SK-N-SH (cell line): ENCODE data around the gene CPAMD8. TPM values are rescaled to one million over a fixed set of nuclear protein-coding genes. Genes with fewer than 3 reads are reported as not detected.

Experiments
- CTCF ChIA-PET: fragments of 300-600, 350-600 bp; formaldehyde crosslinking; extraction: SDS; loops from one replicate; lab custom pipeline; 2021; lab: Yijun Ruan, JAX
- POLR2A ChIA-PET: fragments of 350-600 bp; sonication (Branson Sonifier 250); formaldehyde crosslinking; extraction: SDS; loops from one replicate; lab custom pipeline; 2020; ENCODE audit warnings: antibody characterized with exemption, inconsistent platforms; lab: Yijun Ruan, JAX
- DNase-seq: peaks from one replicate; pipeline ENCODE4 v3.0.0; 2012
- H2AFZ ChIP-seq: fragments of 200-600 bp; sonication (generic); 2 replicates; pipeline ENCODE4 v1.8.1; 2016; ENCODE audit warnings: antibody characterized with exemption, mild to moderate bottlenecking, low read depth
- H3F3A ChIP-seq: fragments of 200-600 bp; sonication (generic); replicated peaks from 2 replicates; pipeline ENCODE3; 2016; ENCODE audit warnings: antibody characterized with exemption, mild to moderate bottlenecking; ENCODE audit not compliant: insufficient read depth
- H3K27ac ChIP-seq, 2 experiments: fragments of 200-500 bp in 1 of 2; fragments of 200-600 bp in 1 of 2; sonication (Bioruptor generic) in 1 of 2; sonication (generic), shearing (Covaris generic) in 1 of 2; 2 replicates each; pipeline versions ENCODE4 v1.5.1 to v1.6.1; 2014 to 2016; ENCODE audit warnings: low read depth in 2 of 2, inconsistent platforms in 1 of 2, low read length in 1 of 2, mild to moderate bottlenecking in 1 of 2, mixed read lengths in 1 of 2
- H3K27me3 ChIP-seq: fragments of 200-600 bp; sonication (generic), shearing (Covaris generic); 2 replicates; pipeline ENCODE4 v1.6.1; 2016; ENCODE audit warnings: mixed run types; ENCODE audit not compliant: insufficient read depth
- H3K36me3 ChIP-seq, 2 experiments: fragments of 200-500 bp in 1 of 2; fragments of 200-600 bp in 1 of 2; sonication (Bioruptor generic) in 1 of 2; sonication (generic) in 1 of 2; replicated peaks in 1 of 2; 2 replicates each; pipeline versions ENCODE3 to v1.5.1; 2014 to 2016; ENCODE audit warnings: low read length in 1 of 2, mild to moderate bottlenecking in 1 of 2; ENCODE audit not compliant: insufficient read depth in 2 of 2, control insufficient read depth in 1 of 2
- H3K4me1 ChIP-seq, 2 experiments: fragments of 200-500 bp in 1 of 2; fragments of 200-600 bp in 1 of 2; sonication (Bioruptor generic) in 1 of 2; sonication (generic), shearing (Covaris generic) in 1 of 2; 2 replicates each; pipeline versions ENCODE4 v1.5.1 to v1.6.1; 2014 to 2016; ENCODE audit warnings: low read depth in 1 of 2, low read length in 1 of 2, mixed run types in 1 of 2; ENCODE audit not compliant: insufficient read depth in 2 of 2, control insufficient read depth in 1 of 2
- H3K4me2 ChIP-seq: fragments of 200-600 bp; sonication (generic), shearing (Covaris generic); 2 replicates; pipeline ENCODE4 v1.6.1; 2017; ENCODE audit warnings: mixed run types
- H3K4me3 ChIP-seq, 2 experiments: fragments of 200-500 bp in 1 of 2; fragments of 200-600 bp in 1 of 2; sonication (Bioruptor generic) in 1 of 2; sonication (generic), shearing (Covaris generic) in 1 of 2; 2 replicates each; pipeline versions ENCODE4 v1.5.1 to v1.8.1; 2014 to 2016; ENCODE audit warnings: low read depth in 2 of 2, inconsistent platforms in 1 of 2, low read length in 1 of 2, mild to moderate bottlenecking in 1 of 2, mixed read lengths in 1 of 2, moderate library complexity in 1 of 2
- H3K79me2 ChIP-seq: fragments of 200-600 bp; sonication (generic); 2 replicates; pipeline ENCODE4 v1.8.1; 2017; ENCODE audit warnings: mild to moderate bottlenecking; ENCODE audit not compliant: insufficient read depth
- H3K9ac ChIP-seq: fragments of 200-600 bp; sonication (generic); 2 replicates; pipeline ENCODE4 v1.6.1; 2017; ENCODE audit warnings: mixed run types
- H3K9me2 ChIP-seq: fragments of 200-600 bp; sonication (generic); 2 replicates; pipeline ENCODE4 v1.6.1; 2017; ENCODE audit warnings: mixed run types
- H3K9me3 ChIP-seq: fragments of 200-600 bp; sonication (generic); 2 replicates; pipeline ENCODE4 v1.6.1; 2017; ENCODE audit warnings: mixed run types, mild to moderate bottlenecking, moderate library complexity
- H4K20me1 ChIP-seq: fragments of 200-600 bp; sonication (generic); 2 replicates; pipeline ENCODE4 v1.6.1; 2017; ENCODE audit warnings: mild to moderate bottlenecking, mixed run types; ENCODE audit not compliant: insufficient read depth
- CTCF ChIP-seq: fragments of 200-600 bp; sonication (generic); IDR thresholded peaks from 2 replicates; pipeline ENCODE4 v1.6.1; 2017; ENCODE audit warnings: antibody characterized with exemption, mild to moderate bottlenecking, moderate library complexity
- ELF1 ChIP-seq: IDR thresholded peaks from 2 replicates; pipeline ENCODE4 v1.4.0; 2012
- EP300 ChIP-seq, 2 experiments: IDR thresholded peaks; 2 replicates each; pipeline versions ENCODE4 v1.4.0 to v1.6.1; 2012; ENCODE audit warnings: borderline replicate concordance in 1 of 2, low read depth in 1 of 2, low read length in 1 of 2
- FOXM1 ChIP-seq: IDR thresholded peaks from 2 replicates; pipeline ENCODE4 v1.4.0; 2012; ENCODE audit warnings: low read depth, mild to moderate bottlenecking
- GATA2 ChIP-seq: sonication (generic); formaldehyde crosslinking; IDR thresholded peaks from 2 replicates; pipeline ENCODE4 v1.5.0; 2020; ENCODE audit warnings: mild to moderate bottlenecking, missing genetic modification reagents
- MEF2A ChIP-seq: IDR thresholded peaks from 2 replicates; pipeline ENCODE4 v1.4.0; 2012; ENCODE audit warnings: low read depth, borderline replicate concordance
- MXI1 ChIP-seq: IDR thresholded peaks from 2 replicates; pipeline ENCODE4 v1.6.1; 2012; ENCODE audit warnings: mild to moderate bottlenecking, low read depth, low read length, improper control_type of control experiment
- NRF1 ChIP-seq: IDR thresholded peaks from 2 replicates; pipeline ENCODE4 v1.6.1; 2012; ENCODE audit warnings: low read depth, mild to moderate bottlenecking, low read length
- POLR2AphosphoS5 ChIP-seq: IDR thresholded peaks from 2 replicates; pipeline ENCODE4 v1.6.1; 2012; ENCODE audit warnings: low read depth, low read length
- RAD21 ChIP-seq: IDR thresholded peaks from 2 replicates; pipeline ENCODE4 v1.6.1; 2012; ENCODE audit warnings: mild to moderate bottlenecking, low read length
- RFX5 ChIP-seq: IDR thresholded peaks from 2 replicates; pipeline ENCODE4 v1.6.1; 2012; ENCODE audit warnings: mild to moderate bottlenecking, improper control_type of control experiment, low read length
- RXRA ChIP-seq: IDR thresholded peaks from 2 replicates; pipeline ENCODE4 v1.4.0; 2012; ENCODE audit warnings: low read depth, mild to moderate bottlenecking, borderline replicate concordance
- SMC3 ChIP-seq: IDR thresholded peaks from 2 replicates; pipeline ENCODE4 v1.6.1; 2012; ENCODE audit warnings: low read depth, low read length, improper control_type of control experiment
- TAF1 ChIP-seq: IDR thresholded peaks from 2 replicates; pipeline ENCODE4 v1.6.1; 2012; ENCODE audit warnings: low read depth, mild to moderate bottlenecking, low read length, moderate library complexity, borderline replicate concordance
- TCF12 ChIP-seq: IDR thresholded peaks from 2 replicates; pipeline ENCODE4 v1.4.0; 2012
- USF1 ChIP-seq: IDR thresholded peaks from 2 replicates; pipeline ENCODE4 v1.4.0; 2012; ENCODE audit warnings: low read depth, borderline replicate concordance
- USF2 ChIP-seq: fragments of 150-350 bp; IDR thresholded peaks from 2 replicates; pipeline ENCODE4 v1.6.1; 2017; ENCODE audit warnings: antibody characterized with exemption, low read length, low read depth, borderline replicate concordance
- YY1 ChIP-seq: IDR thresholded peaks from 2 replicates; pipeline ENCODE4 v1.4.0; 2012; ENCODE audit warnings: low read depth, mild to moderate bottlenecking
- ZBTB33 ChIP-seq: IDR thresholded peaks from 2 replicates; pipeline ENCODE4 v1.4.0; 2012; ENCODE audit warnings: low read depth, borderline replicate concordance
- WGBS: methylation state at CpG from one replicate; pipeline ENCODE4 v1.1.6; 2017; ENCODE audit warnings: low lambda C conversion rate; 5-methylcytosine and 5-hydroxymethylcytosine counted together
- polyA plus RNA-seq, 3 experiments: library from polyadenylated mRNA; depleted of rRNA; stranded (reverse); fragments of >200 nt; gene quantifications; 2 replicates each; pipeline ENCODE4 v1.2.3, GENCODE V29; 2012

CPAMD8 gene
- polyA plus RNA-seq, 1 of the 3 experiments (the other 2 are of a cell fraction) = 1.2 TPM

GRCh38 chr19:16901491-16902175 lies 125.0 kb downstream of the CPAMD8 start:
- no peaks in the 10 kb centered on the region for H3F3A ChIP-seq
- no peaks in the 10 kb centered on the region for H3K4me1 ChIP-seq
- ChIA-PET POLR2A (no interaction called here), CTCF (interaction anchor here (1.2 kb wide), 1 partner anchor 129 kb away, joined by 3 read pairs; no protein-coding TSS in a partner anchor)
- DNase-seq = peak; percentile 51
- no peak overlapping the region for H3K4me2 ChIP-seq
- no peak overlapping the region for H3K27ac ChIP-seq
- H4K20me1 ChIP-seq = no peaks in the 10 kb centered on the region
- no peaks in the 10 kb centered on the region for H3K36me3 ChIP-seq
- no peaks in the 10 kb centered on the region for H3K9me2 ChIP-seq
- no peak overlapping the region for H3K9ac ChIP-seq
- peaks cover 12% of the 10 kb centered on the region; the same call in 1 of the 2 replicates for H3K27me3 ChIP-seq
- no peak overlapping the region for H2AFZ ChIP-seq
- 27% methylated on average over 8 of the region's 19 CpGs for WGBS
- H3K4me3 ChIP-seq = no peak overlapping the region
- no peaks in the 10 kb centered on the region for H3K79me2 ChIP-seq
- H3K9me3 ChIP-seq = no peaks in the 10 kb centered on the region
- TF ChIP-seq GATA2 (CRISPR knock-in tag) (no peak), POLR2AphosphoS5 (no peak), RAD21 (no peak), USF2 (no peak), SMC3 (no peak), EP300 (IDR thresholded peaks at IDR 0.05; ENCODE audit: borderline replicate concordance in 1 of 2, low read depth in 1 of 2, low read length in 1 of 2) (no peak), FOXM1 (no peak), NRF1 (no peak), CTCF (no peak), MEF2A (no peak), ELF1 (no peak), RFX5 (no peak), RXRA (no peak), ZBTB33 (no peak), USF1 (no peak), TCF12 (no peak), YY1 (no peak), MXI1 (no peak), TAF1 (no peak)
- TF ChIP-seq, all 33 proteins: peak for 0
